Measurements from ENCODE around the gene P2RY2.

P2RY2 gene

GRCh38 chr11:73186886-73187285 lies 31.2 kb upstream of the P2RY2 start:
- no peak for DNase-seq (ENCODE audit: insufficient read length, low spot score)
- no peak for FAIRE-seq
- TF ChIP-seq POLR2A (IDR thresholded peaks at IDR 0.05; ENCODE audit: low read depth, low read length), result no peak
- TF ChIP-seq POU2F2 (IDR thresholded peaks at IDR 0.05; ENCODE audit: low read depth, low read length), result no peak
- TF ChIP-seq POLR2AphosphoS5 (IDR thresholded peaks at IDR 0.05; ENCODE audit: low read depth, low read length), result no peak
- no peak for TF ChIP-seq TAF1 (IDR thresholded peaks at IDR 0.05; ENCODE audit: low read depth, low read length)

DNA sequence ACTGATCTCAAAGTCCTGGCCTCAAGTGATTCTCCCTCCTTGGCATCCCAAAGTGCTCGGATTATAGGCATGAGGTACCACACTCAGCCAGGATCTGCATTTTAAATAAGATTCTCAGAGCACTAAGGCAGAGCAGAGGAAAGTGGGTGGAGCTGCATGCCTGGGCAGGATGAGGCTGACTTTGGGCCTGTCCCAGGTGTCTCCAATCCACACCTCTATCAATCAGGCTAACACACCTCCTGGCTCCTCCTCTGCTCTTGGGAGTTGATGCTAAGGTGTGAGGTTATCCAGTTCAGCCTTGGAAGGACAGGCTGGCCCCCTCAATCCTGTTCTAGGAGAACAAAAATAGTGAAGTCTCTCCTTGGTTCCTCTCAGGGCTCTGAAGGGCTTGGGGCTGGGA lies 30.2 kb upstream of the P2RY2 start:
- TF ChIP-seq POLR2AphosphoS5 (IDR thresholded peaks at IDR 0.05; ENCODE audit: low read depth, low read length) (no peak), POU2F2 (IDR thresholded peaks at IDR 0.05; ENCODE audit: low read depth, low read length) (no peak), PAX5 (IDR thresholded peaks at IDR 0.05; ENCODE audit: insufficient read depth, low read length, severe bottlenecking) (no peak), SPI1 (IDR thresholded peaks at IDR 0.05; ENCODE audit: low read depth, low read length) (no peak), TAF1 (IDR thresholded peaks at IDR 0.05; ENCODE audit: low read depth, low read length) (no peak), POLR2A (IDR thresholded peaks at IDR 0.05; ENCODE audit: low read depth, low read length) (no peak)
- FAIRE-seq, result no peak
- no peak for DNase-seq (ENCODE audit: insufficient read length, low spot score)

GRCh38 chr11:73188301-73188700 lies 29.8 kb upstream of the P2RY2 start:
- TF ChIP-seq TAF1 (IDR thresholded peaks at IDR 0.05; ENCODE audit: low read depth, low read length) (no peak), POU2F2 (IDR thresholded peaks at IDR 0.05; ENCODE audit: low read depth, low read length) (no peak), PAX5 (IDR thresholded peaks at IDR 0.05; ENCODE audit: insufficient read depth, low read length, severe bottlenecking) (no peak), POLR2A (IDR thresholded peaks at IDR 0.05; ENCODE audit: low read depth, low read length) (no peak), SPI1 (IDR thresholded peaks at IDR 0.05; ENCODE audit: low read depth, low read length) (no peak)
- DNase-seq (ENCODE audit: insufficient read length, low spot score), result no peak
- no peak for FAIRE-seq

- peak; percentile 89 for FAIRE-seq
- TF ChIP-seq SPI1 (IDR thresholded peaks at IDR 0.05; ENCODE audit: low read depth, low read length) (peak; percentile 98), POLR2A (IDR thresholded peaks at IDR 0.05; ENCODE audit: low read depth, low read length) (peak; percentile 65; the same call in 1 of the 2 replicates), TAF1 (IDR thresholded peaks at IDR 0.05; ENCODE audit: low read depth, low read length) (no peak), PAX5 (IDR thresholded peaks at IDR 0.05; ENCODE audit: insufficient read depth, low read length, severe bottlenecking) (no peak), POLR2AphosphoS5 (IDR thresholded peaks at IDR 0.05; ENCODE audit: low read depth, low read length) (0 out of 2 replicates have a peak, but pooled peaks have one; percentile 26), POU2F2 (IDR thresholded peaks at IDR 0.05; ENCODE audit: low read depth, low read length) (0 out of 2 replicates have a peak, but pooled peaks have one; percentile 28)
Measured at GRCh38 chr11:73189315-73189714, 28.8 kb upstream of the P2RY2 start.

DNA sequence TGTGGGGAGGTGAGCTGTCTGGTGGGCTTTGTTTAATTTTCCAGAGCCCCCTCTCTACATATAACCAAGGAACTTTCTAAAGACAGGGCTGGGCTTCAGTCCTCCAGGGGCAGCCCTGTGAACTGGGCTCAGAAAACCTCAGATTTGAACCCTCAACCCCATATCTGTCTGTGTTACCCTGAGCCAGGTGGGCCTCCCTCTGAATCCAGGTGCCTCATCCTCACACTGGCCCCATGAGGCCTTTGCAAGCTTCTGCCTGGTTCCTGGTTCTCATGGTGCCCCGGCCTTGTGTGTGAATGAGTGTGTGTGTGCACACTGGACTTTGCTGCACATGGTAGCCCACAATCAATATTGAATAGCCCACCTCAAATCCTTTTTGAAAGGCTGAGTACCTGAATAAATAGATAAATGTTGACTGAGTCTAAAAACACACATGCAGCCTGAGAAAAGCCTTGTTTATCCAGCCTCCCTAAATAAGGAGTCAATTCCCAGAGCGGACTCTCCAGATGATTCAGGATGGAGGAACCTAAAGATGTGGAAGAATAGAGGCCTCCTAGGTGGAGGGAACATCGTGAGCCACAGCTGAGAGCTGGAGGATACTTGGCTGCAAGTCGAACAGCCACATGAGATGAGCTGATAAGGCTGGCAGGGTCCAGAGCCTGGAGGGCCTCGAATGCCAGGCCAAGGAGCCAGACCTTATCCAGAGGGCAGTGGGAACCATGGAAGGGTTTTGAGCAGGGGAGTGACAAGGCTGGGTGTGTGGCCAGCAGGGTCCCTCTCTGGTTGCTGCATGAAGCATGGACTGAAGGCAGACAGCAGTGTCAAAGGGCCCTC lies 28.1 kb upstream of the P2RY2 start:
- TF ChIP-seq POU2F2 (IDR thresholded peaks at IDR 0.05; ENCODE audit: low read depth, low read length) (no peak), POLR2AphosphoS5 (IDR thresholded peaks at IDR 0.05; ENCODE audit: low read depth, low read length) (no peak), SPI1 (IDR thresholded peaks at IDR 0.05; ENCODE audit: low read depth, low read length) (no peak), PAX5 (IDR thresholded peaks at IDR 0.05; ENCODE audit: insufficient read depth, low read length, severe bottlenecking) (no peak), TAF1 (IDR thresholded peaks at IDR 0.05; ENCODE audit: low read depth, low read length) (no peak), POLR2A (IDR thresholded peaks at IDR 0.05; ENCODE audit: low read depth, low read length) (no peak)
- DNase-seq (ENCODE audit: insufficient read length, low spot score), result no peak
- FAIRE-seq, result peak; percentile 56

More at GRCh38 chr11:73189315-73189714, 28.8 kb upstream of the P2RY2 start:
- DNase-seq (ENCODE audit: insufficient read length, low spot score), result peak; percentile 41

- no peak for TF ChIP-seq SPI1 (IDR thresholded peaks at IDR 0.05; ENCODE audit: low read depth, low read length)
- TF ChIP-seq TAF1 (IDR thresholded peaks at IDR 0.05; ENCODE audit: low read depth, low read length), result no peak
- TF ChIP-seq POLR2AphosphoS5 (IDR thresholded peaks at IDR 0.05; ENCODE audit: low read depth, low read length), result no peak
- TF ChIP-seq POLR2A (IDR thresholded peaks at IDR 0.05; ENCODE audit: low read depth, low read length), result no peak
- TF ChIP-seq POU2F2 (IDR thresholded peaks at IDR 0.05; ENCODE audit: low read depth, low read length), result no peak
- TF ChIP-seq PAX5 (IDR thresholded peaks at IDR 0.05; ENCODE audit: insufficient read depth, low read length, severe bottlenecking), result no peak
Measured at GRCh38 chr11:73190557-73190885, 27.6 kb upstream of the P2RY2 start.

GRCh38 chr11:73191151-73191550 lies 26.9 kb upstream of the P2RY2 start:
- no peak for DNase-seq (ENCODE audit: insufficient read length, low spot score)
- no peak for FAIRE-seq
- TF ChIP-seq POLR2A (IDR thresholded peaks at IDR 0.05; ENCODE audit: low read depth, low read length) (no peak), SPI1 (IDR thresholded peaks at IDR 0.05; ENCODE audit: low read depth, low read length) (no peak), POLR2AphosphoS5 (IDR thresholded peaks at IDR 0.05; ENCODE audit: low read depth, low read length) (no peak), TAF1 (IDR thresholded peaks at IDR 0.05; ENCODE audit: low read depth, low read length) (no peak), PAX5 (IDR thresholded peaks at IDR 0.05; ENCODE audit: insufficient read depth, low read length, severe bottlenecking) (no peak), POU2F2 (IDR thresholded peaks at IDR 0.05; ENCODE audit: low read depth, low read length) (no peak)

More at GRCh38 chr11:73190557-73190885, 27.6 kb upstream of the P2RY2 start:
- DNase-seq (ENCODE audit: insufficient read length, low spot score) (no peak), FAIRE-seq (no peak)

GRCh38 chr11:73192272-73192671 lies 25.8 kb upstream of the P2RY2 start:
- DNase-seq (ENCODE audit: insufficient read length, low spot score), result no peak
- TF ChIP-seq TAF1 (IDR thresholded peaks at IDR 0.05; ENCODE audit: low read depth, low read length) (no peak), POLR2A (IDR thresholded peaks at IDR 0.05; ENCODE audit: low read depth, low read length) (no peak), PAX5 (IDR thresholded peaks at IDR 0.05; ENCODE audit: insufficient read depth, low read length, severe bottlenecking) (no peak), SPI1 (IDR thresholded peaks at IDR 0.05; ENCODE audit: low read depth, low read length) (no peak), POLR2AphosphoS5 (IDR thresholded peaks at IDR 0.05; ENCODE audit: low read depth, low read length) (no peak), POU2F2 (IDR thresholded peaks at IDR 0.05; ENCODE audit: low read depth, low read length) (no peak)
- FAIRE-seq, result no peak

DNA sequence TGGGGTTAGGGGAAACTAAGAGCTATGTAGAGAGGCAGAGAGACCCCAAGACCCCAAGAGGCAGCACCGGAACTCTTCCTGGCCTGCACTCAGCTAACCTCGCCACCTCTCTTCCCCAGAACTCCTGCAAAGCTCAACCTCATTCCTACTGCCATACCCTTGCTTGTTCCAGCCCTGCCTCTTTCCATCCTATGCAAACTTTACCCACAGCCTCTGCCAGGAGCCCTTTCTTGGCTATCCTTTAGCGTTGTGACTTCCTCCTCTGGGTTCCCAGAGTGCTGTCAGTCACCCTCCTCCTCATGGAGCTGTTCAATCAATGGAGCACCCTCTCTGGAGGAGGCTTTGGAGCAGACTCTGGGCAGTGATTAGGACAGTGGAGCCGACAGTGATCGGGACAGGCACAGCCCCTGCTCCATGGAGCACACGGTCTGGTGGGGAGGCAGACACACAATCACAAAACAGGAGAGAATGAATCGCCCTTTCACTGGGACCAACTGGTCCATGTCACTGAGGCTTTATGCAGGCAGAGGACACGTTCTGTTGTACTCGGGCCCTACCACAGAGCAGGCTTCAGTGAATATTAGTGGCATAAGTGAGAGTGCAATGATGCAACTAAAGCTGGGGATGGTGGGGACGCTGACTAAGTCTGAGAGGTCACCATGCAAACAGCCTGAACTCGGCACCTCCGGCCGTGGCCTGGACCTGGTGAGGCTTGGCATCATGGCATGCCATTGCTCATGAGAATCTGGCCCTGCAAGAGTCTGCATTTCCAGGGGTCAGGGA lies 24.6 kb upstream of the P2RY2 start:
- no peak for DNase-seq (ENCODE audit: insufficient read length, low spot score)
- TF ChIP-seq POU2F2 (IDR thresholded peaks at IDR 0.05; ENCODE audit: low read depth, low read length), result peak; percentile 75
- no peak for TF ChIP-seq TAF1 (IDR thresholded peaks at IDR 0.05; ENCODE audit: low read depth, low read length)
- TF ChIP-seq PAX5 (IDR thresholded peaks at IDR 0.05; ENCODE audit: insufficient read depth, low read length, severe bottlenecking), result no peak
- peak; percentile 88 for FAIRE-seq
